Gastrocnemius medialis (tissue), 4 donors: ENCODE data around the gene IL31.

Experiments used
- POLR2A ChIP-seq, 2 donors: fragments of 450-650 bp; IDR thresholded peaks; one replicate each; pipeline ENCODE4 v1.6.1; 2017; ENCODE audit warnings: antibody characterized with exemption in 2 of 2, mild to moderate bottlenecking in 2 of 2, moderate library complexity in 2 of 2
- TF ChIP-seq, protein P1 (sequence below), 5 experiments: fragments of 450-650 bp in 3 of 5; fragments of 200-600 bp in 2 of 5; sonication (generic) in 2 of 5; IDR thresholded peaks in 4 of 5; conservative IDR thresholded peaks in 1 of 5; 1 replicate in 4 of 5; 2 replicates in 1 of 5; pipeline ENCODE4 v1.5.1; 2016 to 2019; ENCODE audit warnings: antibody characterized with exemption in 5 of 5, mild to moderate bottlenecking in 3 of 5, moderate library complexity in 3 of 5

DNA sequence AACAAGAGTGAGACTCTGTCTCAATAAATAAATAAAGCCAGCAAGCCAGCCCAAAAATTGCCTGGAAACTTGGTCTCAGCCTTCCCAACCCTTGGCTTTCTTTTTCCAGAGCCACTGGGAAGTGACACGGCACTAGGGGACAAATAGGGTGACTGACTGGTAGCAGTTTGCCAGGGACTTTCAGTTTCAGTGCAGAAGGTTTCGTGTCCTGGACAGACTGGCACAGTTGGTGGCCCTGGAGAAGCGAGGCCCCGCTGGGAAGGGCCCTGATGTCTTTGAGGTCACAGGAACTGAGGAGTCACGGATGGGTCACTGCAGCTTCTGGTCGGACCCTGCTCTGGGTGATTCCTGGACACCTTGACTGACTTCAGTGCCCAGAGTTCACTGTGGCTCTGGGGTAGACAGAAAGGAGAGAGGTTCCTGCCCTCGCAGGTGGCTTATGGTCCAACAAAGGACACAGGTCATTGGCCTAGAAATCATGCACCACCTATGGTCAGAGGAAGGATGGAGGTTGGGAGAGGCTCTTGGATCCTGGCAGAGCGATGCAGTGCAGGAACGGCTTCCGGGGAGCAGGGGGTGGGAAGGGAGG lies 11.6 kb upstream of the IL31 start:
- TF ChIP-seq, protein P1, sequence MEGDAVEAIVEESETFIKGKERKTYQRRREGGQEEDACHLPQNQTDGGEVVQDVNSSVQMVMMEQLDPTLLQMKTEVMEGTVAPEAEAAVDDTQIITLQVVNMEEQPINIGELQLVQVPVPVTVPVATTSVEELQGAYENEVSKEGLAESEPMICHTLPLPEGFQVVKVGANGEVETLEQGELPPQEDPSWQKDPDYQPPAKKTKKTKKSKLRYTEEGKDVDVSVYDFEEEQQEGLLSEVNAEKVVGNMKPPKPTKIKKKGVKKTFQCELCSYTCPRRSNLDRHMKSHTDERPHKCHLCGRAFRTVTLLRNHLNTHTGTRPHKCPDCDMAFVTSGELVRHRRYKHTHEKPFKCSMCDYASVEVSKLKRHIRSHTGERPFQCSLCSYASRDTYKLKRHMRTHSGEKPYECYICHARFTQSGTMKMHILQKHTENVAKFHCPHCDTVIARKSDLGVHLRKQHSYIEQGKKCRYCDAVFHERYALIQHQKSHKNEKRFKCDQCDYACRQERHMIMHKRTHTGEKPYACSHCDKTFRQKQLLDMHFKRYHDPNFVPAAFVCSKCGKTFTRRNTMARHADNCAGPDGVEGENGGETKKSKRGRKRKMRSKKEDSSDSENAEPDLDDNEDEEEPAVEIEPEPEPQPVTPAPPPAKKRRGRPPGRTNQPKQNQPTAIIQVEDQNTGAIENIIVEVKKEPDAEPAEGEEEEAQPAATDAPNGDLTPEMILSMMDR (IDR thresholded peaks at IDR 0.05 in 4 of 5, conservative IDR thresholded peaks at IDR 0.05 in 1 of 5) = no peak
- no peak for TF ChIP-seq POLR2A (IDR thresholded peaks at IDR 0.05)
